GM06990 (cell line): ENCODE measurements around the gene PRMT7.
A peak's percentile ranks its signal among the peaks of the same experiment; 100 is the strongest.

Experiments
- DNase-seq: peaks from one replicate; pipeline ENCODE4 v3.0.0-alpha.2; 2011; ENCODE audit not compliant: insufficient read length; ENCODE audit errors: extremely low read depth
- H3K27me3 ChIP-seq: replicated peaks from 2 replicates; pipeline ENCODE4 v1.6.0; 2011; ENCODE audit warnings: low read length; ENCODE audit not compliant: control insufficient read depth, insufficient read depth
- H3K36me3 ChIP-seq: 2 replicates; pipeline ENCODE4 v1.5.1; 2011; ENCODE audit warnings: low read length; ENCODE audit not compliant: control insufficient read depth, insufficient read depth
- H3K4me3 ChIP-seq: replicated peaks from 2 replicates; pipeline ENCODE4 v1.5.1; 2011; ENCODE audit warnings: low read depth, mild to moderate bottlenecking, control low read depth, low read length
- CTCF ChIP-seq: IDR thresholded peaks from 2 replicates; pipeline ENCODE4 v1.5.1; 2011; ENCODE audit warnings: low read length, control low read depth, mild to moderate bottlenecking, inconsistent platforms; ENCODE audit not compliant: insufficient read depth, poor library complexity, severe bottlenecking

The PRMT7 gene

GRCh38 chr16:68361485-68361884 is 50.7 kb downstream of the PRMT7 start:
- Histone ChIP-seq H3K27me3 (no peaks in the 10 kb centered on the region), H3K36me3 (peaks cover 24% of the 10 kb centered on the region), H3K4me3 (no peak overlapping the region)
- no peak for TF ChIP-seq CTCF
- DNase-seq: no peak

- Histone ChIP-seq H3K4me3 (no peak overlapping the region), H3K27me3 (no peaks in the 10 kb centered on the region), H3K36me3 (peaks cover 17% of the 10 kb centered on the region)
- TF ChIP-seq CTCF: no peak
- no peak for DNase-seq
Measured at GRCh38 chr16:68362262-68362913, 51.6 kb downstream of the PRMT7 start.

GRCh38 chr16:68362947-68363657 is 52.3 kb downstream of the PRMT7 start:
- H3K27me3 ChIP-seq: no peaks in the 10 kb centered on the region
- DNase-seq: no peak

GRCh38 chr16:68363658-68364521 is 53.1 kb downstream of the PRMT7 start:
- Histone ChIP-seq H3K4me3 (no peak overlapping the region), H3K27me3 (no peaks in the 10 kb centered on the region), H3K36me3 (peaks cover 10% of the 10 kb centered on the region)
- no peak for DNase-seq
- no peak for TF ChIP-seq CTCF

More at GRCh38 chr16:68362947-68363657, 52.3 kb downstream of the PRMT7 start:
- no peak for TF ChIP-seq CTCF
- Histone ChIP-seq H3K4me3 (no peak overlapping the region), H3K36me3 (peaks cover 10% of the 10 kb centered on the region)

- TF ChIP-seq CTCF: peak; percentile 30
- Histone ChIP-seq H3K36me3 (peaks cover 6% of the 10 kb centered on the region), H3K4me3 (no peak overlapping the region), H3K27me3 (no peaks in the 10 kb centered on the region)
- DNase-seq: no peak
Measured at GRCh38 chr16:68364561-68364998, 53.8 kb downstream of the PRMT7 start.
